CD4-positive, alpha-beta memory T cell (primary cell): ENCODE data around the gene VRK2. TPM values are rescaled to one million over a fixed set of nuclear protein-coding genes. Genes with fewer than 3 reads are reported as not detected.

Experiments used
- CTCF ChIA-PET: fragments of 350-600 bp; sonication (Branson Sonifier 250); formaldehyde crosslinking; loops from one replicate; lab custom pipeline; 2021; ENCODE audit warnings: inconsistent platforms; ENCODE audit not compliant: partially characterized antibody; lab: Charles Lee
- POLR2A ChIA-PET: fragments of 350-600 bp; sonication (Branson Sonifier 250); formaldehyde crosslinking; loops from one replicate; lab custom pipeline; 2021; ENCODE audit not compliant: partially characterized antibody; lab: Charles Lee
- DNase-seq, 5 donors: peaks; one replicate each; pipeline versions ENCODE4 v3.0.0 to v3.0.0-alpha.2; 2020 to 2022; ENCODE audit warnings: mixed read lengths in 1 of 5
- H3K27ac ChIP-seq: one replicate; pipeline ENCODE4 v1.7.0; 2013; ENCODE audit warnings: low read depth, low read length
- H3K27me3 ChIP-seq: 2 replicates; pipeline ENCODE4 v1.7.0; 2013; ENCODE audit warnings: mild to moderate bottlenecking, low read length, moderate library complexity; ENCODE audit not compliant: insufficient read depth
- H3K36me3 ChIP-seq: 2 replicates; pipeline ENCODE4 v1.7.0; 2013; ENCODE audit warnings: mild to moderate bottlenecking, low read length, moderate library complexity; ENCODE audit not compliant: insufficient read depth
- H3K4me1 ChIP-seq: 2 replicates; pipeline ENCODE4 v1.7.0; 2013; ENCODE audit warnings: mild to moderate bottlenecking, low read length, moderate library complexity; ENCODE audit not compliant: insufficient read depth
- H3K4me3 ChIP-seq, 2 donors: one replicate each; pipeline ENCODE4 v1.7.0; 2013; ENCODE audit warnings: low read length in 2 of 2, mild to moderate bottlenecking in 1 of 2
- H3K9me3 ChIP-seq, 2 donors: one replicate each; pipeline ENCODE4 v1.7.0; 2013; ENCODE audit warnings: low read length in 2 of 2, control low read depth in 1 of 2; ENCODE audit not compliant: control insufficient read depth in 1 of 2
- H3K27ac Mint-ChIP-seq, 7 donors: one replicate each; pipeline ENCODE4 v1.8.0; 2020 to 2021; ENCODE audit warnings: mixed read lengths in 7 of 7, mild to moderate bottlenecking in 6 of 7, inconsistent platforms in 3 of 7, moderate library complexity in 3 of 7
- H3K27me3 Mint-ChIP-seq, 2 donors: one replicate each; pipeline ENCODE4 v1.8.0; 2020 to 2021; ENCODE audit warnings: mixed read lengths in 2 of 2
- H3K36me3 Mint-ChIP-seq, 2 donors: one replicate each; pipeline ENCODE4 v1.8.0; 2020 to 2021; ENCODE audit warnings: mixed read lengths in 2 of 2, inconsistent platforms in 1 of 2, mild to moderate bottlenecking in 1 of 2
- H3K4me1 Mint-ChIP-seq, 4 donors: one replicate each; pipeline ENCODE4 v1.8.0; 2020 to 2021; ENCODE audit warnings: mixed read lengths in 4 of 4, mild to moderate bottlenecking in 1 of 4
- H3K4me3 Mint-ChIP-seq, 8 donors: one replicate each; pipeline ENCODE4 v1.8.0; 2020 to 2021; ENCODE audit warnings: mixed read lengths in 8 of 8, mild to moderate bottlenecking in 7 of 8, moderate library complexity in 6 of 8, inconsistent platforms in 3 of 8
- H3K9me3 Mint-ChIP-seq, 8 donors: one replicate each; pipeline ENCODE4 v1.8.0; 2020 to 2021; ENCODE audit warnings: mixed read lengths in 8 of 8, mild to moderate bottlenecking in 5 of 8, inconsistent platforms in 3 of 8, moderate library complexity in 1 of 8
- intact Hi-C: fragments of 100-400 bp; cut with micrococcal nuclease; formaldehyde crosslinking; loops from one replicate; pipeline ENCODE4 v1.15.1; 2023
- polyA plus RNA-seq, 2 donors: library from polyadenylated mRNA; unstranded; fragments of 300-500 nt; fragmentation: Illumina TruSeq; gene quantifications; one replicate each; pipeline ENCODE4 v1.2.3, GENCODE V29; 2021
- total RNA-seq, 2 experiments: library from RNA; stranded (reverse); gene quantifications; one replicate each; pipeline ENCODE4 v1.2.3, GENCODE V29; 2021

Gene VRK2
- total and polyA plus RNA-seq, 4 experiments from 2014 or later = 15.5 to 21.4 (median 18.7) TPM

DNA sequence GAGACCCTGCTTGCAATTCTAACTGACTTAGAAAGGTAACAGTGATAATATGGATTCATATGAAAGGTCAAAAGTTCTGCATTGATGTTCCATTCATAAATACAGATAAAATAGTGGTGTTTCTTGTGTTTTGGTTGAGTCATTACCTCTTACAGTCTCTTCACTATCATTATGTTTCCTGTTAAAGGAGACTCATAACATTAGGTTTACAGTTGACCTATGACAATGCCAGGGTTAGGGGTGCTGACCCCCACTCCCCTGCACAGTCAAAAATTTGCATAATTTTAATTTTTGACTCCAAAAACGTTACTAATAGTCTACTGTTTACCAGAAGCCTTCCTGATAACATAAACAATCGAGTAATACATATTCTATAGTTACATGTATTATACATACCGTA, 75.4 kb downstream of the VRK2 start:
- peak overlapping the region in 1 of 7 donors; percentile 2 for H3K27ac Mint-ChIP-seq
- CTCF ChIA-PET = no interaction called here
- H3K9me3 Mint-ChIP-seq = peaks cover 0 to 3% (median 0%) of the 10 kb centered on the region in 8 donors
- no peaks in the 10 kb centered on the region for H3K27me3 Mint-ChIP-seq
- peaks cover 28 to 40% of the 10 kb centered on the region in 2 donors for H3K36me3 Mint-ChIP-seq
- H3K9me3 ChIP-seq = no peaks in the 10 kb centered on the region
- H3K36me3 ChIP-seq = no peaks in the 10 kb centered on the region
- POLR2A ChIA-PET = no interaction called here
- H3K4me3 Mint-ChIP-seq = no peak overlapping the region
- DNase-seq = no peak
- intact Hi-C loops = no loop called here
- peaks cover 0 to 7% (median 0%) of the 10 kb centered on the region in 4 donors for H3K4me1 Mint-ChIP-seq
- H3K27me3 ChIP-seq = no peaks in the 10 kb centered on the region
- no peak overlapping the region for H3K27ac ChIP-seq
- no peaks in the 10 kb centered on the region for H3K4me1 ChIP-seq
- H3K4me3 ChIP-seq = no peak overlapping the region

- Mint-ChIP-seq H3K27ac (peak overlapping the region in 1 of 7 donors; percentile 2), H3K4me1 (peaks cover 0 to 6% (median 0%) of the 10 kb centered on the region in 4 donors), H3K9me3 (peaks cover 0 to 3% (median 0%) of the 10 kb centered on the region in 8 donors), H3K27me3 (no peaks in the 10 kb centered on the region), H3K36me3 (peaks cover 28 to 38% of the 10 kb centered on the region in 2 donors), H3K4me3 (no peak overlapping the region)
- Histone ChIP-seq H3K36me3 (no peaks in the 10 kb centered on the region), H3K4me3 (no peak overlapping the region), H3K27me3 (no peaks in the 10 kb centered on the region), H3K9me3 (no peaks in the 10 kb centered on the region), H3K27ac (no peak overlapping the region), H3K4me1 (no peaks in the 10 kb centered on the region)
- no peak for DNase-seq
- ChIA-PET CTCF (no interaction called here), POLR2A (no interaction called here)
- intact Hi-C loops = no loop called here
Measured at GRCh38 chr2:58122540-58122939, 75.9 kb downstream of the VRK2 start.

DNA sequence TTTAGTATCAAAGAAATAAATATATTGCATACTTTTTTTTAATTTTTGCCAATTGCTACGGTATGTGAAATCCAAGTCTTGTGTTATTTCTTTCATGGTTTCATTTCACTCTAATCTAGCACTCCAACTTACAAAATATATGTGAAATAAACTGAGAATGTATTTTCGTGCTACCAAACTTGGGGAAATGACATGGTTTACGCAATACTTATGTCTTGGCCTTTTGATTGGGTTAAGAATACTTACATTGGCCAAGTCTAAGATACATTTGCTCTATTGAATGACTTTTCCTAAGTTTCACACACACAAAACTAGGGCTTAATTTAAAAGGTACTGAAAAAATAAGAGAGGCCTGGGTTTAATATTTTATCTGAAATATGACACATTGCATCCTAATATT, 80.5 kb downstream of the VRK2 start:
- no peaks in the 10 kb centered on the region for H3K4me1 ChIP-seq
- no peak overlapping the region for H3K27ac Mint-ChIP-seq
- H3K36me3 Mint-ChIP-seq = peaks cover 24 to 28% of the 10 kb centered on the region in 2 donors
- CTCF ChIA-PET = no interaction called here
- no peak for DNase-seq
- H3K27me3 ChIP-seq = no peaks in the 10 kb centered on the region
- H3K4me3 ChIP-seq = no peak overlapping the region
- peaks cover 0 to 3% (median 0%) of the 10 kb centered on the region in 4 donors for H3K4me1 Mint-ChIP-seq
- H3K9me3 Mint-ChIP-seq = no peaks in the 10 kb centered on the region
- no peak overlapping the region for H3K4me3 Mint-ChIP-seq
- POLR2A ChIA-PET = no interaction called here
- H3K9me3 ChIP-seq = no peaks in the 10 kb centered on the region
- H3K27ac ChIP-seq = no peak overlapping the region
- no peaks in the 10 kb centered on the region for H3K27me3 Mint-ChIP-seq
- H3K36me3 ChIP-seq = no peaks in the 10 kb centered on the region
- intact Hi-C loops = no loop called here

- peaks cover 20 to 22% of the 10 kb centered on the region in 2 donors for H3K36me3 Mint-ChIP-seq
Measured at GRCh38 chr2:58130238-58130637, 83.6 kb downstream of the VRK2 start.

GRCh38 chr2:58131191-58132011, 84.8 kb downstream of the VRK2 start:
- no peak overlapping the region for H3K4me3 Mint-ChIP-seq

More at GRCh38 chr2:58130238-58130637, 83.6 kb downstream of the VRK2 start:
- CTCF ChIA-PET = no interaction called here
- no peaks in the 10 kb centered on the region for H3K4me1 Mint-ChIP-seq
- Histone ChIP-seq H3K4me3 (no peak overlapping the region), H3K27me3 (no peaks in the 10 kb centered on the region), H3K4me1 (no peaks in the 10 kb centered on the region), H3K36me3 (no peaks in the 10 kb centered on the region), H3K27ac (no peak overlapping the region), H3K9me3 (no peaks in the 10 kb centered on the region)
- no peaks in the 10 kb centered on the region for H3K9me3 Mint-ChIP-seq
- POLR2A ChIA-PET = no interaction called here
- H3K27me3 Mint-ChIP-seq = no peaks in the 10 kb centered on the region
- intact Hi-C loops = no loop called here
- peak overlapping the region in 1 of 7 donors; percentile 55 for H3K27ac Mint-ChIP-seq
- DNase-seq = no peak
- no peak overlapping the region for H3K4me3 Mint-ChIP-seq

DNA sequence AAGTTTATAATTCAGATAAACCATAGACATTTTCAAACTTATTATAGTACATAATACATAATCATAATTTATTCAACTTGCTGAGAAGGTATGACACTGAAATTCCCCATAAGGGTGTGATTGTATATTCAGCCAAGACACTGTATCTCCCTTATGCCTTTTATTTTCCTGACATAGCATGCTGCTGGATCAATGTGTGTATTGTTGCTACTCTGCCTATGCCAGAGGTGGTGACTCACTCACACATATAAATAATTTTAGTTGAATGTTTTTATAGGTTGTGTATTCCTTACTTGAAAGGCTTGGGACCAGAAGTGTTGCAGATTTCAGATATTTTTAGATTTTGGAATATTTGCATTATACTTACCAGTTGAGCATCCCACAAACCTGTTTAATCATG, 86.8 kb downstream of the VRK2 start:
- H3K4me3 Mint-ChIP-seq = no peak overlapping the region
- no peaks in the 10 kb centered on the region for H3K4me1 ChIP-seq
- intact Hi-C loops = no loop called here
- POLR2A ChIA-PET = no interaction called here
- H3K9me3 ChIP-seq = no peaks in the 10 kb centered on the region
- peaks cover 26 to 29% of the 10 kb centered on the region in 2 donors for H3K36me3 Mint-ChIP-seq
- CTCF ChIA-PET = no interaction called here
- H3K36me3 ChIP-seq = no peaks in the 10 kb centered on the region
- H3K4me1 Mint-ChIP-seq = no peaks in the 10 kb centered on the region
- no peaks in the 10 kb centered on the region for H3K27me3 Mint-ChIP-seq
- no peak for DNase-seq
- H3K27ac Mint-ChIP-seq = no peak overlapping the region
- H3K27ac ChIP-seq = no peak overlapping the region
- H3K27me3 ChIP-seq = no peaks in the 10 kb centered on the region
- no peaks in the 10 kb centered on the region for H3K9me3 Mint-ChIP-seq
- no peak overlapping the region for H3K4me3 ChIP-seq

More at GRCh38 chr2:58131191-58132011, 84.8 kb downstream of the VRK2 start:
- intact Hi-C loops = no loop called here
- Mint-ChIP-seq H3K4me1 (no peaks in the 10 kb centered on the region), H3K36me3 (peaks cover 20 to 27% of the 10 kb centered on the region in 2 donors), H3K27me3 (no peaks in the 10 kb centered on the region), H3K9me3 (no peaks in the 10 kb centered on the region), H3K27ac (no peak overlapping the region)
- Histone ChIP-seq H3K4me3 (no peak overlapping the region), H3K4me1 (no peaks in the 10 kb centered on the region), H3K27ac (no peak overlapping the region), H3K36me3 (no peaks in the 10 kb centered on the region), H3K9me3 (no peaks in the 10 kb centered on the region), H3K27me3 (no peaks in the 10 kb centered on the region)
- ChIA-PET CTCF (no interaction called here), POLR2A (no interaction called here)
- no peak for DNase-seq

DNA sequence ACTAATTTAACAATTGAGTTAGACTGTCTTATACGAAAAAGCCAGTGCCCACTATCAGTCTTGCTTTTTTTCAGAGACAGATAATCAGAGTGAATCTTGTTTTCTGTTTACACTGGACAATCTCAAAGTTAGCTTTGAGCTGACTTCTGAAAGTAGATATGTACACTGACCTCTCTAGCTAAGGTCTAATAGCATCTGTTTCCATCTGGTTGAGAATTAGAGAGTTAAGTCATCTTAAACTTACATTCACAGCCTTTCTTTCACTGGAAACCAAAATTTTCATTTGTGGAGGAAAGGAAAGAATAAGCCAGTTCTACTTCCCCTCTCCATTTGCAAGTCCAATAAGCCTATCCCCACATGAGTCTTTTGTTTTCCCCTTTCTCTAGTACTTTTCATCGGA, 89.3 kb downstream of the VRK2 start:
- Histone ChIP-seq H3K9me3 (no peaks in the 10 kb centered on the region), H3K27me3 (no peaks in the 10 kb centered on the region), H3K4me3 (no peak overlapping the region), H3K4me1 (no peaks in the 10 kb centered on the region), H3K27ac (no peak overlapping the region), H3K36me3 (no peaks in the 10 kb centered on the region)
- ChIA-PET CTCF (no interaction called here), POLR2A (no interaction called here)
- Mint-ChIP-seq H3K4me3 (no peak overlapping the region), H3K27me3 (no peaks in the 10 kb centered on the region), H3K27ac (no peak overlapping the region), H3K36me3 (peaks cover 41 to 43% of the 10 kb centered on the region in 2 donors), H3K9me3 (no peaks in the 10 kb centered on the region), H3K4me1 (no peaks in the 10 kb centered on the region)
- no peak for DNase-seq
- intact Hi-C loops = no loop called here
